SK-N-SH (cell line): ENCODE data around the gene SIRPB2. TPM values are rescaled to one million over a fixed set of nuclear protein-coding genes. Genes with fewer than 3 reads are reported as not detected.

Experiments used
- CTCF ChIA-PET: fragments of 300-600, 350-600 bp; formaldehyde crosslinking; extraction: SDS; loops from one replicate; lab custom pipeline; 2021; lab: Yijun Ruan, JAX
- POLR2A ChIA-PET: fragments of 350-600 bp; sonication (Branson Sonifier 250); formaldehyde crosslinking; extraction: SDS; loops from one replicate; lab custom pipeline; 2020; ENCODE audit warnings: antibody characterized with exemption, inconsistent platforms; lab: Yijun Ruan, JAX
- DNase-seq: peaks from one replicate; pipeline ENCODE4 v3.0.0; 2012
- H2AFZ ChIP-seq: fragments of 200-600 bp; sonication (generic); 2 replicates; pipeline ENCODE4 v1.8.1; 2016; ENCODE audit warnings: antibody characterized with exemption, mild to moderate bottlenecking, low read depth
- H3F3A ChIP-seq: fragments of 200-600 bp; sonication (generic); replicated peaks from 2 replicates; pipeline ENCODE3; 2016; ENCODE audit warnings: antibody characterized with exemption, mild to moderate bottlenecking; ENCODE audit not compliant: insufficient read depth
- H3K27ac ChIP-seq, 2 experiments: fragments of 200-500 bp in 1 of 2; fragments of 200-600 bp in 1 of 2; sonication (Bioruptor generic) in 1 of 2; sonication (generic), shearing (Covaris generic) in 1 of 2; 2 replicates each; pipeline versions ENCODE4 v1.5.1 to v1.6.1; 2014 to 2016; ENCODE audit warnings: low read depth in 2 of 2, inconsistent platforms in 1 of 2, low read length in 1 of 2, mild to moderate bottlenecking in 1 of 2, mixed read lengths in 1 of 2
- H3K27me3 ChIP-seq: fragments of 200-600 bp; sonication (generic), shearing (Covaris generic); 2 replicates; pipeline ENCODE4 v1.6.1; 2016; ENCODE audit warnings: mixed run types; ENCODE audit not compliant: insufficient read depth
- H3K36me3 ChIP-seq, 2 experiments: fragments of 200-500 bp in 1 of 2; fragments of 200-600 bp in 1 of 2; sonication (Bioruptor generic) in 1 of 2; sonication (generic) in 1 of 2; replicated peaks in 1 of 2; 2 replicates each; pipeline versions ENCODE3 to v1.5.1; 2014 to 2016; ENCODE audit warnings: low read length in 1 of 2, mild to moderate bottlenecking in 1 of 2; ENCODE audit not compliant: insufficient read depth in 2 of 2, control insufficient read depth in 1 of 2
- H3K4me1 ChIP-seq, 2 experiments: fragments of 200-500 bp in 1 of 2; fragments of 200-600 bp in 1 of 2; sonication (Bioruptor generic) in 1 of 2; sonication (generic), shearing (Covaris generic) in 1 of 2; 2 replicates each; pipeline versions ENCODE4 v1.5.1 to v1.6.1; 2014 to 2016; ENCODE audit warnings: low read depth in 1 of 2, low read length in 1 of 2, mixed run types in 1 of 2; ENCODE audit not compliant: insufficient read depth in 2 of 2, control insufficient read depth in 1 of 2
- H3K4me2 ChIP-seq: fragments of 200-600 bp; sonication (generic), shearing (Covaris generic); 2 replicates; pipeline ENCODE4 v1.6.1; 2017; ENCODE audit warnings: mixed run types
- H3K4me3 ChIP-seq, 2 experiments: fragments of 200-500 bp in 1 of 2; fragments of 200-600 bp in 1 of 2; sonication (Bioruptor generic) in 1 of 2; sonication (generic), shearing (Covaris generic) in 1 of 2; 2 replicates each; pipeline versions ENCODE4 v1.5.1 to v1.8.1; 2014 to 2016; ENCODE audit warnings: low read depth in 2 of 2, inconsistent platforms in 1 of 2, low read length in 1 of 2, mild to moderate bottlenecking in 1 of 2, mixed read lengths in 1 of 2, moderate library complexity in 1 of 2
- H3K79me2 ChIP-seq: fragments of 200-600 bp; sonication (generic); 2 replicates; pipeline ENCODE4 v1.8.1; 2017; ENCODE audit warnings: mild to moderate bottlenecking; ENCODE audit not compliant: insufficient read depth
- H3K9ac ChIP-seq: fragments of 200-600 bp; sonication (generic); 2 replicates; pipeline ENCODE4 v1.6.1; 2017; ENCODE audit warnings: mixed run types
- H3K9me2 ChIP-seq: fragments of 200-600 bp; sonication (generic); 2 replicates; pipeline ENCODE4 v1.6.1; 2017; ENCODE audit warnings: mixed run types
- H3K9me3 ChIP-seq: fragments of 200-600 bp; sonication (generic); 2 replicates; pipeline ENCODE4 v1.6.1; 2017; ENCODE audit warnings: mixed run types, mild to moderate bottlenecking, moderate library complexity
- H4K20me1 ChIP-seq: fragments of 200-600 bp; sonication (generic); 2 replicates; pipeline ENCODE4 v1.6.1; 2017; ENCODE audit warnings: mild to moderate bottlenecking, mixed run types; ENCODE audit not compliant: insufficient read depth
- CHD2 ChIP-seq: fragments of 150-350 bp; IDR thresholded peaks from 2 replicates; pipeline ENCODE4 v1.6.1; 2018; ENCODE audit warnings: low read length; ENCODE audit not compliant: partially characterized antibody
- CTCF ChIP-seq: fragments of 200-600 bp; sonication (generic); IDR thresholded peaks from 2 replicates; pipeline ENCODE4 v1.6.1; 2017; ENCODE audit warnings: antibody characterized with exemption, mild to moderate bottlenecking, moderate library complexity
- EP300 ChIP-seq, 2 experiments: IDR thresholded peaks; 2 replicates each; pipeline versions ENCODE4 v1.4.0 to v1.6.1; 2012; ENCODE audit warnings: borderline replicate concordance in 1 of 2, low read depth in 1 of 2, low read length in 1 of 2
- EZH2phosphoT487 ChIP-seq: fragments of 200-600 bp; sonication (generic); IDR thresholded peaks from 2 replicates; pipeline ENCODE4 v1.6.1; 2017; ENCODE audit warnings: low read depth, mixed run types, mild to moderate bottlenecking, antibody characterized with exemption, moderate library complexity, borderline replicate concordance
- FOXJ3 ChIP-seq: sonication (generic); formaldehyde crosslinking; IDR thresholded peaks from 2 replicates; pipeline ENCODE4 v1.5.1; 2020; ENCODE audit warnings: mild to moderate bottlenecking, missing genetic modification reagents
- GABPA ChIP-seq: IDR thresholded peaks from 2 replicates; pipeline ENCODE4 v1.4.0; 2012; ENCODE audit warnings: low read depth, mild to moderate bottlenecking
- GATA2 ChIP-seq: sonication (generic); formaldehyde crosslinking; IDR thresholded peaks from 2 replicates; pipeline ENCODE4 v1.5.0; 2020; ENCODE audit warnings: mild to moderate bottlenecking, missing genetic modification reagents
- IRF3 ChIP-seq: fragments of 150-350 bp; IDR thresholded peaks from 2 replicates; pipeline ENCODE4 v1.6.1; 2016; ENCODE audit warnings: mild to moderate bottlenecking, low read depth, low read length
- MAX ChIP-seq: IDR thresholded peaks from 2 replicates; pipeline ENCODE4 v1.4.0; 2012; ENCODE audit warnings: low read depth
- MXI1 ChIP-seq: IDR thresholded peaks from 2 replicates; pipeline ENCODE4 v1.6.1; 2012; ENCODE audit warnings: mild to moderate bottlenecking, low read depth, low read length, improper control_type of control experiment
- NFIC ChIP-seq: IDR thresholded peaks from 2 replicates; pipeline ENCODE4 v1.4.0; 2012; ENCODE audit warnings: borderline replicate concordance
- RAD21 ChIP-seq: IDR thresholded peaks from 2 replicates; pipeline ENCODE4 v1.6.1; 2012; ENCODE audit warnings: mild to moderate bottlenecking, low read length
- RCOR1 ChIP-seq: fragments of 150-350 bp; IDR thresholded peaks from 2 replicates; pipeline ENCODE4 v1.6.1; 2017; ENCODE audit warnings: antibody characterized with exemption, low read length
- REST ChIP-seq: IDR thresholded peaks from 2 replicates; pipeline ENCODE4 v1.6.1; 2012; ENCODE audit warnings: mild to moderate bottlenecking, low read depth, low read length, moderate library complexity
- TCF12 ChIP-seq: IDR thresholded peaks from 2 replicates; pipeline ENCODE4 v1.4.0; 2012
- TEAD4 ChIP-seq: IDR thresholded peaks from 2 replicates; pipeline ENCODE4 v1.4.0; 2012; ENCODE audit warnings: mild to moderate bottlenecking, borderline replicate concordance; ENCODE audit not compliant: insufficient read depth
- USF1 ChIP-seq: IDR thresholded peaks from 2 replicates; pipeline ENCODE4 v1.4.0; 2012; ENCODE audit warnings: low read depth, borderline replicate concordance
- USF2 ChIP-seq: fragments of 150-350 bp; IDR thresholded peaks from 2 replicates; pipeline ENCODE4 v1.6.1; 2017; ENCODE audit warnings: antibody characterized with exemption, low read length, low read depth, borderline replicate concordance
- ZBTB33 ChIP-seq: IDR thresholded peaks from 2 replicates; pipeline ENCODE4 v1.4.0; 2012; ENCODE audit warnings: low read depth, borderline replicate concordance
- WGBS: methylation state at CpG from one replicate; pipeline ENCODE4 v1.1.6; 2017; ENCODE audit warnings: low lambda C conversion rate; 5-methylcytosine and 5-hydroxymethylcytosine counted together
- polyA plus RNA-seq, 3 experiments: library from polyadenylated mRNA; depleted of rRNA; stranded (reverse); fragments of >200 nt; gene quantifications; 2 replicates each; pipeline ENCODE4 v1.2.3, GENCODE V29; 2012

The SIRPB2 gene
- polyA plus RNA-seq, 1 of the 3 experiments (the other 2 are of a cell fraction), result not detected

- no peaks in the 10 kb centered on the region for H4K20me1 ChIP-seq
- POLR2A ChIA-PET, result no interaction called here
- CTCF ChIA-PET, result interaction anchor here (1.4 to 3.0 kb wide), 2 partner anchors 8 to 34 kb away, joined by 7 to 15 read pairs; partner anchors contain the start of gene NSFL1C
- DNase-seq, result no peak
- H3K27ac ChIP-seq, result no peak overlapping the region
- H3F3A ChIP-seq, result no peaks in the 10 kb centered on the region
- no peaks in the 10 kb centered on the region for H3K4me1 ChIP-seq
- no peak overlapping the region for H3K4me3 ChIP-seq
- H3K36me3 ChIP-seq, result no peaks in the 10 kb centered on the region
- no peak overlapping the region for H3K9ac ChIP-seq
- 28% methylated on average over 3 of the region's 3 CpGs for WGBS
- H3K4me2 ChIP-seq, result no peak overlapping the region
- peaks cover 13% of the 10 kb centered on the region; the same call in 1 of the 2 replicates for H3K27me3 ChIP-seq
- H3K9me2 ChIP-seq, result no peaks in the 10 kb centered on the region
- TF ChIP-seq GATA2 (CRISPR knock-in tag), result no peak
- no peak for TF ChIP-seq GABPA
- TF ChIP-seq TEAD4, result no peak
- TF ChIP-seq MXI1, result no peak
- TF ChIP-seq RAD21, result no peak
- no peak for TF ChIP-seq TCF12
- TF ChIP-seq USF1, result no peak
- no peak for TF ChIP-seq CHD2
- TF ChIP-seq EP300 (IDR thresholded peaks at IDR 0.05; ENCODE audit: borderline replicate concordance in 1 of 2, low read depth in 1 of 2, low read length in 1 of 2), result no peak
- no peak for TF ChIP-seq MAX
- TF ChIP-seq FOXJ3 (CRISPR knock-in tag), result no peak
- no peak for TF ChIP-seq NFIC
- TF ChIP-seq CTCF, result no peak
- TF ChIP-seq RCOR1, result no peak
- TF ChIP-seq EZH2phosphoT487, result no peak
- no peak for TF ChIP-seq USF2
- TF ChIP-seq IRF3, result no peak
- no peak for TF ChIP-seq ZBTB33
- no peak for TF ChIP-seq REST
- no peak overlapping the region for H2AFZ ChIP-seq
- no peaks in the 10 kb centered on the region for H3K79me2 ChIP-seq
- H3K9me3 ChIP-seq, result no peaks in the 10 kb centered on the region
Observed at GRCh38 chr20:1500496-1500895, 9.3 kb upstream of the SIRPB2 start.
